ENCODE measurements around the gene GON4L. TPM values are rescaled to one million over a fixed set of nuclear protein-coding genes. Genes with fewer than 3 reads are reported as not detected.
"Not testable (repeated sequence)": the region's sequence is repeated elsewhere in the genome, so short reads cannot be mapped to it uniquely, and the experiment has no call there.

The GON4L gene
- polyA plus RNA-seq, 4 donors: 15.3 to 47.2 (median 22.0) TPM

GRCh38 chr1:155827450-155827849 is 29.6 kb downstream of the GON4L start:
- H3K9me3 ChIP-seq (ENCODE audit: control insufficient read depth in 2 of 2, insufficient read depth in 1 of 2, low read depth in 1 of 2, low read length in 1 of 2): no peaks in the 10 kb centered on the region
- no peak overlapping the region for H3K4me3 ChIP-seq (ENCODE audit: low read depth in 1 of 3, low read length in 3 of 3)
- no peaks in the 10 kb centered on the region for H3K27me3 ChIP-seq (ENCODE audit: control insufficient read depth in 3 of 3, insufficient read depth in 3 of 3, low read length in 3 of 3)
- no peaks in the 10 kb centered on the region for H3K4me1 ChIP-seq (ENCODE audit: control insufficient read depth in 3 of 3, insufficient read depth in 2 of 3, low read depth in 1 of 3, low read length in 2 of 3)
- H3K27ac ChIP-seq (ENCODE audit: low read depth in 1 of 3, low read length in 2 of 3): no peak overlapping the region
- H3K36me3 ChIP-seq (ENCODE audit: control insufficient read depth in 3 of 3, insufficient read depth in 2 of 3, low read depth in 1 of 3, low read length in 3 of 3): peaks cover 5 to 54% (median 8%) of the 10 kb centered on the region in 3 donors
- DNase-seq (no peak), FAIRE-seq (no peak)
- 86 to 92% (median 91%) methylated on average over 4 of the region's 4 CpGs for WGBS, 3 donors

- Histone ChIP-seq H3K27ac (ENCODE audit: low read depth in 1 of 3, low read length in 2 of 3) (no peak overlapping the region), H3K4me1 (ENCODE audit: control insufficient read depth in 3 of 3, insufficient read depth in 2 of 3, low read depth in 1 of 3, low read length in 2 of 3) (no peaks in the 10 kb centered on the region), H3K9me3 (ENCODE audit: control insufficient read depth in 2 of 2, insufficient read depth in 1 of 2, low read depth in 1 of 2, low read length in 1 of 2) (no peaks in the 10 kb centered on the region), H3K4me3 (ENCODE audit: low read depth in 1 of 3, low read length in 3 of 3) (no peak overlapping the region), H3K27me3 (ENCODE audit: control insufficient read depth in 3 of 3, insufficient read depth in 3 of 3, low read length in 3 of 3) (no peaks in the 10 kb centered on the region), H3K36me3 (ENCODE audit: control insufficient read depth in 3 of 3, insufficient read depth in 2 of 3, low read depth in 1 of 3, low read length in 3 of 3) (peaks cover 13 to 58% (median 20%) of the 10 kb centered on the region in 3 donors)
- WGBS, 3 donors: 92 to 100% (median 97%) methylated on average over 1 of the region's 1 CpG
- DNase-seq (no peak), FAIRE-seq (no peak)
Observed at GRCh38 chr1:155816351-155816750, 40.7 kb downstream of the GON4L start.

- 96 to 97% (median 97%) methylated on average over 3 of the region's 3 CpGs for WGBS, 3 donors
- H3K4me3 ChIP-seq (ENCODE audit: low read depth in 1 of 3, low read length in 3 of 3): no peak overlapping the region
- no peak overlapping the region for H3K27ac ChIP-seq (ENCODE audit: low read depth in 1 of 3, low read length in 2 of 3)
- no peaks in the 10 kb centered on the region for H3K9me3 ChIP-seq (ENCODE audit: control insufficient read depth in 2 of 2, insufficient read depth in 1 of 2, low read depth in 1 of 2, low read length in 1 of 2)
- no peaks in the 10 kb centered on the region for H3K27me3 ChIP-seq (ENCODE audit: control insufficient read depth in 3 of 3, insufficient read depth in 3 of 3, low read length in 3 of 3)
- H3K36me3 ChIP-seq (ENCODE audit: control insufficient read depth in 3 of 3, insufficient read depth in 2 of 3, low read depth in 1 of 3, low read length in 3 of 3): peaks cover 13 to 54% (median 15%) of the 10 kb centered on the region in 3 donors
- DNase-seq (no peak), FAIRE-seq (no peak)
- no peaks in the 10 kb centered on the region for H3K4me1 ChIP-seq (ENCODE audit: control insufficient read depth in 3 of 3, insufficient read depth in 2 of 3, low read depth in 1 of 3, low read length in 2 of 3)
Observed at GRCh38 chr1:155813672-155814071, 43.3 kb downstream of the GON4L start.

- WGBS, 3 donors: 94 to 95% (median 94%) methylated on average over 1 of the region's 1 CpG
- H3K4me1 ChIP-seq (ENCODE audit: control insufficient read depth in 3 of 3, insufficient read depth in 2 of 3, low read depth in 1 of 3, low read length in 2 of 3): no peaks in the 10 kb centered on the region
- DNase-seq (no peak), FAIRE-seq (no peak)
- no peak overlapping the region for H3K4me3 ChIP-seq (ENCODE audit: low read depth in 1 of 3, low read length in 3 of 3)
- no peaks in the 10 kb centered on the region for H3K27me3 ChIP-seq (ENCODE audit: control insufficient read depth in 3 of 3, insufficient read depth in 3 of 3, low read length in 3 of 3)
- H3K9me3 ChIP-seq (ENCODE audit: control insufficient read depth in 2 of 2, insufficient read depth in 1 of 2, low read depth in 1 of 2, low read length in 1 of 2): no peaks in the 10 kb centered on the region
- H3K36me3 ChIP-seq (ENCODE audit: control insufficient read depth in 3 of 3, insufficient read depth in 2 of 3, low read depth in 1 of 3, low read length in 3 of 3): peaks cover 13 to 54% (median 19%) of the 10 kb centered on the region in 3 donors
- H3K27ac ChIP-seq (ENCODE audit: low read depth in 1 of 3, low read length in 2 of 3): no peak overlapping the region
Observed at GRCh38 chr1:155812878-155813277, 44.1 kb downstream of the GON4L start.

- Histone ChIP-seq H3K27me3 (ENCODE audit: control insufficient read depth in 3 of 3, insufficient read depth in 3 of 3, low read length in 3 of 3) (no peaks in the 10 kb centered on the region), H3K9me3 (ENCODE audit: control insufficient read depth in 2 of 2, insufficient read depth in 1 of 2, low read depth in 1 of 2, low read length in 1 of 2) (no peaks in the 10 kb centered on the region), H3K27ac (ENCODE audit: low read depth in 1 of 3, low read length in 2 of 3) (no peak overlapping the region), H3K4me1 (ENCODE audit: control insufficient read depth in 3 of 3, insufficient read depth in 2 of 3, low read depth in 1 of 3, low read length in 2 of 3) (no peaks in the 10 kb centered on the region), H3K36me3 (ENCODE audit: control insufficient read depth in 3 of 3, insufficient read depth in 2 of 3, low read depth in 1 of 3, low read length in 3 of 3) (peaks cover 12 to 67% (median 13%) of the 10 kb centered on the region in 3 donors), H3K4me3 (ENCODE audit: low read depth in 1 of 3, low read length in 3 of 3) (no peak overlapping the region)
- DNase-seq: no peak
- FAIRE-seq: no peak
- 63 to 98% (median 84%) methylated on average over 1 of the region's 1 CpG for WGBS, 3 donors
Observed at GRCh38 chr1:155809088-155809487, 47.9 kb downstream of the GON4L start.

- Histone ChIP-seq H3K4me1 (ENCODE audit: control insufficient read depth in 3 of 3, insufficient read depth in 2 of 3, low read depth in 1 of 3, low read length in 2 of 3) (no peaks in the 10 kb centered on the region), H3K36me3 (ENCODE audit: control insufficient read depth in 3 of 3, insufficient read depth in 2 of 3, low read depth in 1 of 3, low read length in 3 of 3) (peaks cover 4 to 51% (median 11%) of the 10 kb centered on the region in 3 donors), H3K27ac (ENCODE audit: low read depth in 1 of 3, low read length in 2 of 3) (no peak overlapping the region), H3K4me3 (ENCODE audit: low read depth in 1 of 3, low read length in 3 of 3) (no peak overlapping the region), H3K9me3 (ENCODE audit: control insufficient read depth in 2 of 2, insufficient read depth in 1 of 2, low read depth in 1 of 2, low read length in 1 of 2) (no peaks in the 10 kb centered on the region), H3K27me3 (ENCODE audit: control insufficient read depth in 3 of 3, insufficient read depth in 3 of 3, low read length in 3 of 3) (no peaks in the 10 kb centered on the region)
- DNase-seq (no peak), FAIRE-seq (no peak)
Observed at GRCh38 chr1:155801149-155801548, 55.9 kb downstream of the GON4L start.

- H3K27ac ChIP-seq (ENCODE audit: low read depth in 1 of 3, low read length in 2 of 3); DNase-seq; H3K9me3 ChIP-seq (ENCODE audit: control insufficient read depth in 2 of 2, insufficient read depth in 1 of 2, low read depth in 1 of 2, low read length in 1 of 2); H3K4me3 ChIP-seq (ENCODE audit: low read depth in 1 of 3, low read length in 3 of 3); FAIRE-seq; H3K4me1 ChIP-seq (ENCODE audit: control insufficient read depth in 3 of 3, insufficient read depth in 2 of 3, low read depth in 1 of 3, low read length in 2 of 3); H3K27me3 ChIP-seq (ENCODE audit: control insufficient read depth in 3 of 3, insufficient read depth in 3 of 3, low read length in 3 of 3): not testable (repeated sequence)
- H3K36me3 ChIP-seq (ENCODE audit: control insufficient read depth in 3 of 3, insufficient read depth in 2 of 3, low read depth in 1 of 3, low read length in 3 of 3): peaks cover 3 to 44% (median 10%) of the 10 kb centered on the region in 3 donors
- WGBS, 3 donors: 91 to 94% (median 93%) methylated on average over 4 of the region's 4 CpGs
Observed at GRCh38 chr1:155795618-155796017, 61.4 kb downstream of the GON4L start.

- Histone ChIP-seq H3K4me1 (ENCODE audit: control insufficient read depth in 3 of 3, insufficient read depth in 2 of 3, low read depth in 1 of 3, low read length in 2 of 3) (no peaks in the 10 kb centered on the region), H3K36me3 (ENCODE audit: control insufficient read depth in 3 of 3, insufficient read depth in 2 of 3, low read depth in 1 of 3, low read length in 3 of 3) (peaks cover 3 to 44% (median 10%) of the 10 kb centered on the region in 3 donors), H3K27ac (ENCODE audit: low read depth in 1 of 3, low read length in 2 of 3) (no peak overlapping the region), H3K9me3 (ENCODE audit: control insufficient read depth in 2 of 2, insufficient read depth in 1 of 2, low read depth in 1 of 2, low read length in 1 of 2) (no peaks in the 10 kb centered on the region), H3K27me3 (ENCODE audit: control insufficient read depth in 3 of 3, insufficient read depth in 3 of 3, low read length in 3 of 3) (no peaks in the 10 kb centered on the region), H3K4me3 (ENCODE audit: low read depth in 1 of 3, low read length in 3 of 3) (no peak overlapping the region)
- 62 to 79% (median 73%) methylated on average over 4 of the region's 4 CpGs for WGBS, 3 donors
- DNase-seq: peak; percentile 4 to 16
- no peak for FAIRE-seq
Observed at GRCh38 chr1:155794605-155795245, 62.3 kb downstream of the GON4L start.

- FAIRE-seq (no peak), DNase-seq (no peak)
- H3K27ac ChIP-seq (ENCODE audit: low read depth in 1 of 3, low read length in 2 of 3): no peak overlapping the region
- no peaks in the 10 kb centered on the region for H3K9me3 ChIP-seq (ENCODE audit: control insufficient read depth in 2 of 2, insufficient read depth in 1 of 2, low read depth in 1 of 2, low read length in 1 of 2)
- no peaks in the 10 kb centered on the region for H3K27me3 ChIP-seq (ENCODE audit: control insufficient read depth in 3 of 3, insufficient read depth in 3 of 3, low read length in 3 of 3)
- peaks cover 3 to 50% (median 8%) of the 10 kb centered on the region in 3 donors for H3K36me3 ChIP-seq (ENCODE audit: control insufficient read depth in 3 of 3, insufficient read depth in 2 of 3, low read depth in 1 of 3, low read length in 3 of 3)
- H3K4me3 ChIP-seq (ENCODE audit: low read depth in 1 of 3, low read length in 3 of 3): no peak overlapping the region
- WGBS, 3 donors: 18 to 60% (median 33%) methylated on average over 1 of the region's 1 CpG
- H3K4me1 ChIP-seq (ENCODE audit: control insufficient read depth in 3 of 3, insufficient read depth in 2 of 3, low read depth in 1 of 3, low read length in 2 of 3): no peaks in the 10 kb centered on the region
Observed at GRCh38 chr1:155793213-155793612, 63.8 kb downstream of the GON4L start.
